HCT116 (cell line): Measurements from ENCODE around the gene ZP1. TPM values are rescaled to one million over a fixed set of nuclear protein-coding genes. Genes with fewer than 3 reads are reported as not detected.

Source experiments
- ATAC-seq: fragments of 200-7000 bp; cut with Tn5 transposase; 2 replicates; pipeline ENCODE4 v1.9.1; 2020; ENCODE audit warnings: mild to moderate bottlenecking, moderate library complexity
- BruUV-seq: library from RNA; stranded (reverse); fragments of 400-500 nt; replicated peaks from 2 replicates; lab custom pipeline; 2021; lab: Mats Ljungman, UMichigan
- CTCF ChIA-PET: fragments of 300-600 bp; sonication (Branson Sonifier 250); formaldehyde crosslinking; loops from one replicate; lab custom pipeline; 2021; ENCODE audit warnings: antibody characterized with exemption; lab: Charles Lee
- POLR2A ChIA-PET: fragments of 300-600, 350-600 bp; sonication (Branson Sonifier 250); formaldehyde crosslinking; loops from one replicate; lab custom pipeline; 2021; ENCODE audit warnings: antibody characterized with exemption; lab: Charles Lee
- RAD21 ChIA-PET, 2 experiments: fragments of 300-600 bp; sonication (Branson Sonifier 250); formaldehyde crosslinking; loops; one replicate each; lab custom pipeline; 2023; ENCODE audit warnings: low total read pairs in 2 of 2; ENCODE audit not compliant: uncharacterized antibody in 2 of 2, unreplicated experiment in 2 of 2, low non-redundant PET in 1 of 2; lab: Charles Lee
- DNase-seq: peaks from one replicate; pipeline ENCODE4 v3.0.0-alpha.2; 2010; ENCODE audit warnings: low read depth, low spot score
- H2AFZ ChIP-seq: fragments of 200-600 bp; shearing (Covaris generic), sonication (generic); 2 replicates; pipeline ENCODE4 v1.6.1; 2017; ENCODE audit warnings: low read depth, mixed run types, mixed read lengths, antibody characterized with exemption, low read length; ENCODE audit not compliant: poor library complexity, severe bottlenecking
- H3K27ac ChIP-seq: 2 replicates; pipeline ENCODE4 v1.5.1; 2012; ENCODE audit warnings: low read depth, low read length
- H3K27me3 ChIP-seq: fragments of 200-600 bp; sonication (generic); 2 replicates; pipeline ENCODE4 v1.6.1; 2016; ENCODE audit warnings: mixed run types, low read length, mixed read lengths; ENCODE audit not compliant: insufficient read depth
- H3K36me3 ChIP-seq, 2 experiments: fragments of 200-500 bp in 1 of 2; fragments of 200-600 bp in 1 of 2; sonication (Bioruptor generic) in 1 of 2; sonication (generic) in 1 of 2; 2 replicates each; pipeline versions ENCODE4 v1.5.1 to v1.6.1; 2014 to 2016; ENCODE audit warnings: low read length in 2 of 2, inconsistent platforms in 1 of 2, mixed read lengths in 1 of 2, mixed run types in 1 of 2; ENCODE audit not compliant: insufficient read depth in 2 of 2, control insufficient read depth in 1 of 2
- H3K4me1 ChIP-seq, 2 experiments: fragments of 200-600 bp in 1 of 2; sonication (generic) in 1 of 2; 2 replicates each; pipeline versions ENCODE4 v1.5.1 to v1.6.1; 2012 to 2017; ENCODE audit warnings: low read length in 2 of 2, inconsistent platforms in 1 of 2, mild to moderate bottlenecking in 1 of 2, mixed read lengths in 1 of 2, mixed run types in 1 of 2, moderate library complexity in 1 of 2; ENCODE audit not compliant: insufficient read depth in 2 of 2, control insufficient read depth in 1 of 2
- H3K4me2 ChIP-seq: fragments of 200-600 bp; sonication (generic); 2 replicates; pipeline ENCODE4 v1.6.1; 2017; ENCODE audit warnings: mixed run types, low read length, mixed read lengths
- H3K4me3 ChIP-seq, 2 experiments: fragments of 200-600 bp in 1 of 2; sonication (generic) in 1 of 2; replicated peaks in 1 of 2; 2 replicates each; pipeline ENCODE4 v1.5.1; 2011 to 2016; ENCODE audit warnings: low read length in 2 of 2, control low read depth in 1 of 2, low read depth in 1 of 2, mild to moderate bottlenecking in 1 of 2, mixed read lengths in 1 of 2, mixed run types in 1 of 2
- H3K79me2 ChIP-seq: fragments of 200-600 bp; sonication (generic); 2 replicates; pipeline ENCODE4 v1.6.1; 2017; ENCODE audit warnings: mild to moderate bottlenecking, mixed run types, low read length, moderate library complexity, mixed read lengths; ENCODE audit not compliant: insufficient read depth
- H3K9ac ChIP-seq: fragments of 200-600 bp; sonication (generic); 2 replicates; pipeline ENCODE4 v1.6.1; 2016; ENCODE audit warnings: low read length, mixed read lengths
- H3K9me2 ChIP-seq: fragments of 200-600 bp; sonication (generic), shearing (Covaris generic); 2 replicates; pipeline ENCODE4 v1.6.1; 2017; ENCODE audit warnings: mixed run types, mild to moderate bottlenecking, moderate library complexity; ENCODE audit not compliant: insufficient read depth
- H3K9me3 ChIP-seq, 2 experiments: fragments of 200-500 bp in 1 of 2; fragments of 200-600 bp in 1 of 2; sonication (Bioruptor generic) in 1 of 2; sonication (generic) in 1 of 2; 2 replicates each; pipeline ENCODE4 v1.6.1; 2014 to 2017; ENCODE audit warnings: low read length in 2 of 2, mixed read lengths in 2 of 2, inconsistent platforms in 1 of 2, low read depth in 1 of 2, mild to moderate bottlenecking in 1 of 2, mixed run types in 1 of 2, moderate library complexity in 1 of 2; ENCODE audit not compliant: control insufficient read depth in 1 of 2, insufficient read depth in 1 of 2
- H4K20me1 ChIP-seq: fragments of 200-600 bp; sonication (generic), shearing (Covaris generic); 2 replicates; pipeline ENCODE4 v1.6.1; 2017; ENCODE audit warnings: mixed run types, mild to moderate bottlenecking, moderate library complexity; ENCODE audit not compliant: insufficient read depth
- CBX3 ChIP-seq: IDR thresholded peaks from 2 replicates; pipeline ENCODE4 v1.6.1; 2012; ENCODE audit warnings: low read depth
- CEBPB ChIP-seq: IDR thresholded peaks from 2 replicates; pipeline ENCODE4 v1.6.1; 2012; ENCODE audit warnings: low read depth
- CTCF ChIP-seq, 3 experiments: fragments of 200-600 bp in 1 of 3; sonication (generic) in 1 of 3; IDR thresholded peaks in 2 of 3; conservative IDR thresholded peaks in 1 of 3; 2 replicates each; pipeline ENCODE4 v1.5.1; 2012 to 2017; ENCODE audit warnings: low read depth in 2 of 3, low read length in 2 of 3, antibody characterized with exemption in 1 of 3, borderline replicate concordance in 1 of 3, control low read depth in 1 of 3, mild to moderate bottlenecking in 1 of 3, mixed read lengths in 1 of 3, mixed run types in 1 of 3, moderate library complexity in 1 of 3; ENCODE audit not compliant: insufficient read depth in 1 of 3
- ELF1 ChIP-seq: IDR thresholded peaks from 2 replicates; pipeline ENCODE4 v1.6.1; 2012; ENCODE audit warnings: low read depth, borderline replicate concordance
- EZH2 ChIP-seq: fragments of 200-600 bp; sonication (generic); IDR thresholded peaks from 2 replicates; pipeline ENCODE4 v1.6.1; 2017; ENCODE audit warnings: antibody characterized with exemption, mixed run types
- EZH2phosphoT487 ChIP-seq: fragments of 200-600 bp; IDR thresholded peaks from 2 replicates; pipeline ENCODE4 v1.6.1; 2018; ENCODE audit warnings: antibody characterized with exemption, borderline replicate concordance
- FOSL1 ChIP-seq: IDR thresholded peaks from 2 replicates; pipeline ENCODE4 v1.6.1; 2012; ENCODE audit warnings: low read depth
- JUND ChIP-seq: IDR thresholded peaks from 2 replicates; pipeline ENCODE4 v1.6.1; 2012
- POLR2A ChIP-seq: IDR thresholded peaks from 2 replicates; pipeline ENCODE4 v1.7.0; 2011; ENCODE audit warnings: borderline replicate concordance; ENCODE audit not compliant: insufficient read depth, insufficient read length; ENCODE audit errors: extremely low read depth
- RAD21 ChIP-seq: IDR thresholded peaks from 2 replicates; pipeline ENCODE4 v1.6.1; 2012; ENCODE audit warnings: low read depth, mild to moderate bottlenecking
- SIN3A ChIP-seq: IDR thresholded peaks from 2 replicates; pipeline ENCODE4 v1.6.1; 2012; ENCODE audit warnings: low read depth
- SP1 ChIP-seq: IDR thresholded peaks from 2 replicates; pipeline ENCODE4 v1.6.1; 2012; ENCODE audit warnings: low read depth
- SRF ChIP-seq: IDR thresholded peaks from 2 replicates; pipeline ENCODE4 v1.6.1; 2012; ENCODE audit warnings: low read depth
- YY1 ChIP-seq: IDR thresholded peaks from 2 replicates; pipeline ENCODE4 v1.6.1; 2011; ENCODE audit warnings: low read length, low read depth, moderate library complexity, mild to moderate bottlenecking; ENCODE audit not compliant: insufficient replicate concordance; ENCODE audit errors: extremely low read depth
- ZNF274 ChIP-seq: fragments of 200-500 bp; sonication (Bioruptor generic); IDR thresholded peaks from 2 replicates; pipeline ENCODE4 v1.6.1; 2014; ENCODE audit warnings: mild to moderate bottlenecking, low read depth, low read length, inconsistent platforms
- intact Hi-C: fragments of 100-400 bp; cut with micrococcal nuclease; formaldehyde crosslinking; loops from 2 replicates; pipeline ENCODE4 v1.10.0; 2022
- total RNA-seq: library from RNA; stranded (reverse); gene quantifications from one replicate; pipeline ENCODE4 v1.2.1, GENCODE V29; 2021; ENCODE audit not compliant: unreplicated experiment
- TF ChIP-seq, protein P1 (sequence below): IDR thresholded peaks from 2 replicates; pipeline ENCODE4 v1.6.1; 2012
- TF ChIP-seq, protein P2 (sequence below): IDR thresholded peaks from 2 replicates; pipeline ENCODE4 v1.6.1; 2012
- TF ChIP-seq, protein P3 (sequence below): IDR thresholded peaks from 2 replicates; pipeline ENCODE4 v1.6.1; 2011; ENCODE audit warnings: mild to moderate bottlenecking, low read length, moderate library complexity; ENCODE audit not compliant: insufficient replicate concordance; ENCODE audit errors: extremely low read depth

ZP1 gene
- total RNA-seq, 1 experiment from 2014 or later = not detected

- Histone ChIP-seq H3K4me3 (no peak overlapping the region), H4K20me1 (no peaks in the 10 kb centered on the region), H3K36me3 (no peaks in the 10 kb centered on the region), H2AFZ (no peak overlapping the region), H3K4me1 (peaks cover 11 to 38% of the 10 kb centered on the region in 2 experiments), H3K9ac (no peak overlapping the region), H3K9me3 (no peaks in the 10 kb centered on the region), H3K79me2 (peaks cover 22% of the 10 kb centered on the region), H3K4me2 (no peak overlapping the region), H3K27me3 (no peaks in the 10 kb centered on the region), H3K9me2 (no peaks in the 10 kb centered on the region), H3K27ac (no peak overlapping the region)
- ATAC-seq (no peak), DNase-seq (no peak)
- TF ChIP-seq YY1 = no peak
- no peak for TF ChIP-seq EZH2
- TF ChIP-seq, protein P1, sequence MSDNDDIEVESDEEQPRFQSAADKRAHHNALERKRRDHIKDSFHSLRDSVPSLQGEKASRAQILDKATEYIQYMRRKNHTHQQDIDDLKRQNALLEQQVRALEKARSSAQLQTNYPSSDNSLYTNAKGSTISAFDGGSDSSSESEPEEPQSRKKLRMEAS = no peak
- no peak for TF ChIP-seq RAD21
- no peak for TF ChIP-seq EZH2phosphoT487
- TF ChIP-seq SP1 = no peak
- no peak for TF ChIP-seq SIN3A
- no peak for TF ChIP-seq CEBPB
- TF ChIP-seq SRF = no peak
- no peak for TF ChIP-seq FOSL1
- no peak for TF ChIP-seq JUND
- no peak for TF ChIP-seq POLR2A
- no peak for TF ChIP-seq ZNF274
- TF ChIP-seq, protein P2, sequence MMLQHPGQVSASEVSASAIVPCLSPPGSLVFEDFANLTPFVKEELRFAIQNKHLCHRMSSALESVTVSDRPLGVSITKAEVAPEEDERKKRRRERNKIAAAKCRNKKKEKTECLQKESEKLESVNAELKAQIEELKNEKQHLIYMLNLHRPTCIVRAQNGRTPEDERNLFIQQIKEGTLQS = no peak
- TF ChIP-seq, protein P3, sequence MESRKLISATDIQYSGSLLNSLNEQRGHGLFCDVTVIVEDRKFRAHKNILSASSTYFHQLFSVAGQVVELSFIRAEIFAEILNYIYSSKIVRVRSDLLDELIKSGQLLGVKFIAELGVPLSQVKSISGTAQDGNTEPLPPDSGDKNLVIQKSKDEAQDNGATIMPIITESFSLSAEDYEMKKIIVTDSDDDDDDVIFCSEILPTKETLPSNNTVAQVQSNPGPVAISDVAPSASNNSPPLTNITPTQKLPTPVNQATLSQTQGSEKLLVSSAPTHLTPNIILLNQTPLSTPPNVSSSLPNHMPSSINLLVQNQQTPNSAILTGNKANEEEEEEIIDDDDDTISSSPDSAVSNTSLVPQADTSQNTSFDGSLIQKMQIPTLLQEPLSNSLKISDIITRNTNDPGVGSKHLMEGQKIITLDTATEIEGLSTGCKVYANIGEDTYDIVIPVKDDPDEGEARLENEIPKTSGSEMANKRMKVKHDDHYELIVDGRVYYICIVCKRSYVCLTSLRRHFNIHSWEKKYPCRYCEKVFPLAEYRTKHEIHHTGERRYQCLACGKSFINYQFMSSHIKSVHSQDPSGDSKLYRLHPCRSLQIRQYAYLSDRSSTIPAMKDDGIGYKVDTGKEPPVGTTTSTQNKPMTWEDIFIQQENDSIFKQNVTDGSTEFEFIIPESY = no peak
- TF ChIP-seq CBX3 = no peak
- no peak for TF ChIP-seq CTCF (IDR thresholded peaks at IDR 0.05 in 2 of 3, conservative IDR thresholded peaks at IDR 0.05 in 1 of 3; ENCODE audit: borderline replicate concordance in 1 of 3, insufficient read depth in 1 of 3, low read depth in 2 of 3, low read length in 2 of 3)
- no peak for TF ChIP-seq ELF1
- no TSS peak for BruUV-seq
- ChIA-PET RAD21 (no interaction called here), POLR2A (no interaction called here), CTCF (interaction anchor here (1.6 kb wide), 1 partner anchor 11 kb away, joined by 3 read pairs; no protein-coding TSS in a partner anchor)
- intact Hi-C loops = loop anchor here (10.0 kb wide), 1 partner anchor 274 kb away; no protein-coding TSS in a partner anchor
Observed at GRCh38 chr11:60910711-60911380, 43.5 kb downstream of the ZP1 start.
